HEK293 (cell line): ENCODE results near the gene CFAP299.

ENCODE experiments used
- CTCF ChIA-PET: fragments of 350-600 bp; formaldehyde crosslinking; extraction: SDS; loops from one replicate; lab custom pipeline; 2021; ENCODE audit warnings: antibody characterized with exemption; lab: Yijun Ruan, JAX
- POLR2A ChIA-PET: fragments of 300-600 bp; formaldehyde crosslinking; extraction: SDS; loops from one replicate; lab custom pipeline; 2020; ENCODE audit warnings: antibody characterized with exemption, inconsistent platforms; lab: Yijun Ruan, JAX
- H3K27ac ChIP-seq: fragments of 200-500 bp; sonication (Bioruptor generic); 2 replicates; pipeline ENCODE4 v1.5.1; 2014; ENCODE audit warnings: low read depth, low read length, control low read depth, inconsistent platforms; ENCODE audit errors: extremely low read depth
- H3K36me3 ChIP-seq, 2 experiments: fragments of 200-500 bp in 1 of 2; sonication (Bioruptor generic) in 1 of 2; 1 replicate in 1 of 2; 2 replicates in 1 of 2; pipeline ENCODE4 v1.5.1; 2014 to 2017; ENCODE audit warnings: inconsistent platforms in 2 of 2, low read length in 2 of 2; ENCODE audit not compliant: control insufficient read depth in 2 of 2, insufficient read depth in 1 of 2
- H3K4me1 ChIP-seq: fragments of 200-500 bp; sonication (Bioruptor generic); 2 replicates; pipeline ENCODE4 v1.5.1; 2014; ENCODE audit warnings: mild to moderate bottlenecking, low read length, inconsistent platforms; ENCODE audit not compliant: control insufficient read depth, insufficient read depth
- H3K4me3 ChIP-seq: 2 replicates; pipeline ENCODE4 v1.5.1; 2011; ENCODE audit warnings: low read depth, mild to moderate bottlenecking, control low read depth, low read length, moderate library complexity
- H3K9me3 ChIP-seq: fragments of 200-500 bp; sonication (Bioruptor generic); 2 replicates; pipeline ENCODE4 v1.5.1; 2014; ENCODE audit warnings: low read depth, low read length, inconsistent platforms; ENCODE audit not compliant: control insufficient read depth, insufficient read depth
- BCL11A ChIP-seq: fragments of 450-650 bp; formaldehyde crosslinking; IDR thresholded peaks from 2 replicates; pipeline ENCODE4 v1.5.1; 2016; ENCODE audit warnings: low read depth, missing biosample characterization, missing genetic modification characterization
- BCL11B ChIP-seq: fragments of 450-650 bp; formaldehyde crosslinking; IDR thresholded peaks from 2 replicates; pipeline ENCODE4 v1.5.1; 2016; ENCODE audit warnings: low read depth, missing biosample characterization, missing genetic modification characterization
- FEZF1 ChIP-seq: fragments of 450-650 bp; formaldehyde crosslinking; IDR thresholded peaks from 2 replicates; pipeline ENCODE4 v1.5.1; 2016; ENCODE audit warnings: missing biosample characterization, missing genetic modification characterization
- MEIS1 ChIP-seq: sonication (generic); formaldehyde crosslinking; IDR thresholded peaks from 2 replicates; pipeline ENCODE4 v1.8.1; 2022; ENCODE audit warnings: missing genetic modification reagents, mild to moderate bottlenecking, borderline replicate concordance
- SP2 ChIP-seq: fragments of 450-650 bp; formaldehyde crosslinking; IDR thresholded peaks from 2 replicates; pipeline ENCODE4 v1.5.1; 2016; ENCODE audit warnings: missing biosample characterization, missing genetic modification characterization
- TRIM28 ChIP-seq: IDR thresholded peaks from 2 replicates; pipeline ENCODE4 v1.6.1; 2011; ENCODE audit warnings: low read length, control low read depth, borderline replicate concordance
- WT1 ChIP-seq: fragments of 450-650 bp; formaldehyde crosslinking; IDR thresholded peaks from 2 replicates; pipeline ENCODE4 v1.5.1; 2016; ENCODE audit warnings: missing biosample characterization, missing genetic modification characterization
- YY1 ChIP-seq: fragments of 450-650 bp; formaldehyde crosslinking; IDR thresholded peaks from 2 replicates; pipeline ENCODE4 v1.5.1; 2018; ENCODE audit warnings: missing biosample characterization, missing genetic modification characterization
- YY2 ChIP-seq: fragments of 450-650 bp; formaldehyde crosslinking; IDR thresholded peaks from 2 replicates; pipeline ENCODE4 v1.5.1; 2016; ENCODE audit warnings: missing biosample characterization, missing genetic modification characterization
- ZBTB10 ChIP-seq: fragments of 450-650 bp; formaldehyde crosslinking; IDR thresholded peaks from 2 replicates; pipeline ENCODE4 v1.5.1; 2016; ENCODE audit warnings: missing biosample characterization, missing genetic modification characterization
- ZFP3 ChIP-seq: fragments of 450-650 bp; formaldehyde crosslinking; IDR thresholded peaks from 2 replicates; pipeline ENCODE4 v1.5.1; 2016; ENCODE audit warnings: low read depth, missing biosample characterization, missing genetic modification characterization
- ZNF223 ChIP-seq: fragments of 450-650 bp; formaldehyde crosslinking; IDR thresholded peaks from 2 replicates; pipeline ENCODE4 v1.5.1; 2016; ENCODE audit warnings: missing biosample characterization, missing genetic modification characterization
- ZNF239 ChIP-seq: fragments of 450-650 bp; formaldehyde crosslinking; IDR thresholded peaks from 2 replicates; pipeline ENCODE4 v1.5.1; 2016; ENCODE audit warnings: missing biosample characterization, missing genetic modification characterization
- ZNF292 ChIP-seq: fragments of 450-650 bp; formaldehyde crosslinking; IDR thresholded peaks from 2 replicates; pipeline ENCODE4 v1.5.1; 2016; ENCODE audit warnings: low read depth, missing biosample characterization, missing genetic modification characterization, borderline replicate concordance
- ZNF518A ChIP-seq: fragments of 450-650 bp; formaldehyde crosslinking; conservative IDR thresholded peaks from 2 replicates; pipeline ENCODE4 v1.5.1; 2016; ENCODE audit warnings: low read depth, missing biosample characterization, missing genetic modification characterization
- ZNF530 ChIP-seq: fragments of 450-650 bp; formaldehyde crosslinking; IDR thresholded peaks from 2 replicates; pipeline ENCODE4 v1.5.1; 2016; ENCODE audit warnings: low read depth, missing biosample characterization, missing genetic modification characterization
- ZNF560 ChIP-seq: fragments of 450-650 bp; formaldehyde crosslinking; IDR thresholded peaks from 2 replicates; pipeline ENCODE4 v1.5.1; 2017; ENCODE audit warnings: missing biosample characterization, missing genetic modification characterization, borderline replicate concordance
- ZNF596 ChIP-seq: fragments of 450-650 bp; IDR thresholded peaks from 2 replicates; pipeline ENCODE4 v1.5.0; 2018; ENCODE audit warnings: missing biosample characterization, mild to moderate bottlenecking, missing genetic modification characterization, moderate library complexity
- ZNF626 ChIP-seq: fragments of 450-650 bp; sonication (Bioruptor Pico); formaldehyde crosslinking; IDR thresholded peaks from 2 replicates; pipeline ENCODE4 v1.5.1; 2018; ENCODE audit warnings: missing biosample characterization, missing genetic modification characterization, inconsistent platforms
- ZNF670 ChIP-seq: fragments of 450-650 bp; formaldehyde crosslinking; IDR thresholded peaks from 2 replicates; pipeline ENCODE4 v1.5.1; 2016; ENCODE audit warnings: missing biosample characterization, missing genetic modification characterization, low read depth
- ZNF76 ChIP-seq: fragments of 450-650 bp; formaldehyde crosslinking; IDR thresholded peaks from 2 replicates; pipeline ENCODE4; 2016; ENCODE audit warnings: low read depth, missing biosample characterization, missing genetic modification characterization, borderline replicate concordance

The CFAP299 gene

DNA sequence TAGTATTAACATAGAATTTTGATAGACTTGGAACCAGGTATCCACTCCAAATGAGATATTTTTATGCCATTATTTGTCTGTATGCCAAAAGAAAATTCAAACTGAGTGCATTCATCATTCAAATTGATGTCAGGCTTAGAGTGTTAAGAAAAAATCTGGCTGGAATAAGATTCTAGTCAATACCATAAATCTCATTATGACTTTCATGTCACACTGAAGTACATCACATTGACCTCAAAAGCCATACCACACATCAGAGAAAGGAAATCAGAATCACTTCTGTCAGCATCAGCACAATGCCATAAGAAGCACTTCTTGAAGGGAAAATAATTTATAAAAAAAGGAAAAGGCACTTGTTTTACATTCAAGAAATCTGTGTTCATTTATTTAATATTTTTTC lies 575.9 kb downstream of the CFAP299 start:
- CTCF ChIA-PET: no interaction called here
- H3K4me3 ChIP-seq: no peak overlapping the region
- POLR2A ChIA-PET: no interaction called here
- no peaks in the 10 kb centered on the region for H3K9me3 ChIP-seq
- no peak overlapping the region for H3K27ac ChIP-seq
- H3K36me3 ChIP-seq: no peaks in the 10 kb centered on the region
- H3K4me1 ChIP-seq: no peaks in the 10 kb centered on the region
- TF ChIP-seq ZNF560 (tag by site-specific recombination): no peak

- Histone ChIP-seq H3K36me3 (no peaks in the 10 kb centered on the region), H3K4me3 (no peak overlapping the region), H3K27ac (no peak overlapping the region), H3K9me3 (no peaks in the 10 kb centered on the region), H3K4me1 (no peaks in the 10 kb centered on the region)
- no peak for TF ChIP-seq ZNF530 (tag by site-specific recombination)
- TF ChIP-seq ZNF239 (tag by site-specific recombination): no peak
- TF ChIP-seq BCL11B (tag by site-specific recombination): no peak
- no peak for TF ChIP-seq YY2 (tag by site-specific recombination)
- TF ChIP-seq ZFP3 (tag by site-specific recombination): no peak
- no peak for TF ChIP-seq ZNF292 (tag by site-specific recombination)
- TF ChIP-seq ZNF596: no peak
- no peak for TF ChIP-seq FEZF1 (tag by site-specific recombination)
- no peak for TF ChIP-seq ZNF518A (tag by site-specific recombination)
- no peak for TF ChIP-seq ZBTB10
- no peak for TF ChIP-seq SP2 (tag by site-specific recombination)
- TF ChIP-seq ZNF626 (tag by site-specific recombination): no peak
- TF ChIP-seq MEIS1: no peak
- TF ChIP-seq ZNF76 (tag by site-specific recombination): no peak
- TF ChIP-seq YY1 (tag by site-specific recombination): no peak
- no peak for TF ChIP-seq WT1
- no peak for TF ChIP-seq ZNF670 (tag by site-specific recombination)
- no peak for TF ChIP-seq TRIM28
- TF ChIP-seq BCL11A (tag by site-specific recombination): no peak
- TF ChIP-seq ZNF223 (tag by site-specific recombination): no peak
- ChIA-PET CTCF (no interaction called here), POLR2A (no interaction called here)
Observed at GRCh38 chr4:80912350-80912749, 576.8 kb downstream of the CFAP299 start.
